ENCODE results near the gene RER1.

RER1 gene

DNA sequence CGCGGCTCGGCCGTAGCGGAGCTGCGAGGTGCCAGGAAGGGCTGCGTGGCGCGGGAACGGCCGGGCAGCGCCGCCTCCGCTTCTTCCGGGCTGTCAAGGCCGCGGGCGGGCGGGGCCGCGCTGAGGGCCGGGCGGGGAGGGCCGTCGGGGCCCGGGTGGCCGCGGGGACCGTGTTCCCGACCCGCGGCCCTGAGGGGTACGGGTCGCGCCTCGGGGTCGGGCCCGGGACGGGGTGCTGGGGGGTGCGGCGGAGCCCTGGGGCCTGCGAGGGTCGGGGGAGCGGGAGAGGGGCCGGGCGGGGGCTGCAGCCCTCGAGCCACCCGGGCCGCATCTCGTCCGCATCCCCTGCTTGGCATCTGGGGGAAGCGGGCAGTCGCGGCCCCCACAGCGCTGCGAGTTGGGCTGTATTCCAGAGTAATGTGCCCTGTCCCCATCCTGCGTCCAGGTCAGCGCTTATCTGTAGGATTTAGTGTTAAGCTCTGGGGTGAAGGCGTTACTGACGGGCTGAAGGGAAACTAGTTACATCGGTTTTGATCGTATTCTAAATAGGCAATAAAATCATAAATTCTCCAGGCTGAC is 379 bp downstream of the RER1 start:
- no peak for DNase-seq (ENCODE audit: low read depth)

DNA sequence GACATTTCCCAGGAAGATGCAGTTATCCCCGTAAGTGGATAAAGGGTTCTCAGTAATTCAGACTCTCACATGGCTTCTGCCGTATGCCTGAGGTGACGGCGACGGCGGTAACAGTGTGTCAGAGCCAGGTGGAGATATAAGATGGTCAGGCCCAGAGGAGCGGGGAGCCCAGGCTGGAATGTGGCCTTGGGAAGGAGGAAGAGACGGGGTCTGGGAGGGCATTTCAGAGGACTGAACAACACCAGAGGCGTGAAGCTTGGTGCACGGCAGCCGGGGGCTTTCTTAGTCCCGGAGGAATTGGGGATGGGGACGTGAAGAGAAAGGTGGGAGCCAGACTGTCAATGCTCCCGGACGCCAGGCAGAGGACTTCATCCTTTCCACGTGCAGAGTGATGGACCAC is 1.0 kb downstream of the RER1 start:
- no peak for DNase-seq (ENCODE audit: low read depth)

DNA sequence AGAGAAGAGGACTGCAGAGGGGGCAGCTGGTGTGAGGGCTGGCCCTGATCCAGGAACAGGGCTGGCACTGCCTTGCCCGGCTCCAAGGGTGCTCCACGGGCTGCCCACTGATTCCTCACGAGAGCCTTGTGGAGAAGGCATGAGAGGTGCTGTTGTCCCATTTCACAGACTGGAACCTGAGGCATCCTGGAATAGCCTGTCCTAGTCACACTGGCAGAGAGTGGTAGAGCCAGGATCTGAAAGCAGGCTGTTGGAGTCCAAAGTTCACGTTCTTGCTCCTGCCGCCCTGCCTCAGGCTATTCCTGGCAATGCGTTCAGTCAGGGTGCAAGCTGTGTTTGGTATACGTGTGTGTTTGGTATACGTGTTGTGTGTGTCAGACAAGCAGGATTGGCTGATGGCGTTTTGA is 1.8 kb downstream of the RER1 start:
- DNase-seq (ENCODE audit: low read depth): no peak

DNA sequence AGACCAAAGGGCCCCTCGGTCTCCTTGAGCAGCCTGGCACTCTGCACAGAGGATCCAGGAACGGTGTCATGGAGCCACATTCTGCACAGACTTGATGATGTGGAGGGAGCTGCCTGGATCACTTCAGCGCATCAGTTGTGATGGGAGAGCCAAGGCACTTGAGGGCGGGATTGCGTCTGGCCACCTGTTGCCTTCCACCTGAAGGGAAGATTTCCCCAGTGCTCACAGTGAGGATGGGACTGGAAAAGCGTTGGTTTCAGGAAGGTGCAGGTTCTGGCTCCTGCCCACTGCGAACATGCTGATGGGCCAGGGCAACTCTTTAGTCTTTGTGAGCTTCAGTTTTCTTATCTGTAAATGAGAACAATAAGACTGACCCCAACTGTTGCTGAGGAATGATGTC is 2.6 kb downstream of the RER1 start:
- DNase-seq (ENCODE audit: low read depth): no peak

DNA sequence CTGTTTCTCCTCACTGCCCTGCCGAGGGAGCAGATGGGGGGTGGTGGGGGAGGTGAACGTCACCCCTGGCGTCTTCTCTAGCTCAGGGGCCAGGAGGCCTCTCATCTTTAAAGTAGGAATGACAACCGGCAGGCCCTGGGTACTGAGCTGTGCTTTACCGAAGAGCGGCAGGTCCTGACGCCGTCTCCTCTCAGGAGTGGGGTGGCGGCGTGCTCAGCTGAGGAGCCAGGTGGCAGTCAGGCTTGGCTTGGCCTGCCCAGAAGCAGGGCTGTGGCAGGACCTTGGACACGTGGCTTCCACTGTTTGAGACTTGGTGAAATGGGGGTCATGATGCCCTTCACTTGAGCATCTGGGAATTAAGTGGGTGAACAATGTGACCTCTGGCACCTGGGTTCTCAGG is 3.1 kb downstream of the RER1 start:
- no peak for DNase-seq (ENCODE audit: low read depth)

DNA sequence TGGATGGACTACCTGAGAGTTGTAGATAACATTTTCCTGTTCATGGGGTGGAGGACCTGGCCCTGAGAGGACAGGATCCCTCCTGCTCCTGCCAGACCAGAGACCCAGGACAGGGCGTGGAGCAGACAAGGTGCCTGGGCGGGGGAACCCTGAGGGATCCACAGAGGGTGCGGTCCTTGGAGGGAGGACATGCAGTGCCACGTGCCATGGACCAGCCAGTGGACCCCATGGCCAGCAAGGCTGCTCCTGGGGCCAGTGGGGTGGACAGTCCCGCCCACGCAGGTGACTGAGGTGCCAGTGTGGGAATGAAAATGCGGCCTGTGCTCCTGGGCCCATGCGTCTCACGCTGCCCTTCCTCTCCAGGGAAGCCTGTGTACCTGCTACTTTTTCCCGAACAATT is 3.6 kb downstream of the RER1 start:
- DNase-seq (ENCODE audit: low read depth): no peak

DNA sequence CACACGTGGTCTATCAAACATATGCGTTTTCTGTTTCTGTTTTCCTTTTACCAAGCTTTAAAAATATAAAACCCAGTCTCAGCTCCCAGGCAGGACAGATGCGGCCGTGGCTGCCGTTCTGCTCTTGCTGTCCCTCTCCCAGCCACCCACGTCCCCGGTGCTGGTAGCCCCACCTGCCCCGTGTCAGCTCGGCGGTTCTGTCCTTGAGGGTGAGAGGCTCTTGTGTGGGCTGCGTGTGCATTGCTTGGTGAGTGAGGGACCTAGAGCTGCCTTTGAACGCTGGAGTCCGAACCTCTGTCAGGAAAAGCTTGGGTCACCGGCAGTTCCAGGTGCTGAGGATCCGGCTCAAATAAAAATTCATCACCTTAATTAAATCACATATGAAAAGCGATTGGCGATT is 4.4 kb downstream of the RER1 start:
- no peak for DNase-seq (ENCODE audit: low read depth)

DNA sequence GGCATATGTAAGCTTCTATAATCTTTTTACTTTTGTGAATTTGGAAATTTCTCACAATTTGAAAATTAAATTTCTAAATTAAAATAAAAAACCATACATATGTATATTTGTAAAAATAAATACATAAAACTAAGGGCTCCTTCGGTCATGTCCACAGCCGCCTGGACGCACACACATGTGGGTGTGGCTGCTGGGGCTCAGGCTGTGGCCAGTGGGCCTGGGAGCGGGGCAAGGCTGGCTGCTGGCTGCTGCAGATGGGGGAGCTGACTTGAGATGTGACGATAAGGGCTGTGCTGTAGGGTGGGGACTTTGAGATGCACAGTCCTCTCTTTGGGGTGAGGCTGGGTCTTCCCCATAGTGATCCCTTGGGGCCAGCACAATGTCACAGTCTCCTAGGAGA is 4.8 kb downstream of the RER1 start:
- no peak for DNase-seq (ENCODE audit: low read depth)

DNA sequence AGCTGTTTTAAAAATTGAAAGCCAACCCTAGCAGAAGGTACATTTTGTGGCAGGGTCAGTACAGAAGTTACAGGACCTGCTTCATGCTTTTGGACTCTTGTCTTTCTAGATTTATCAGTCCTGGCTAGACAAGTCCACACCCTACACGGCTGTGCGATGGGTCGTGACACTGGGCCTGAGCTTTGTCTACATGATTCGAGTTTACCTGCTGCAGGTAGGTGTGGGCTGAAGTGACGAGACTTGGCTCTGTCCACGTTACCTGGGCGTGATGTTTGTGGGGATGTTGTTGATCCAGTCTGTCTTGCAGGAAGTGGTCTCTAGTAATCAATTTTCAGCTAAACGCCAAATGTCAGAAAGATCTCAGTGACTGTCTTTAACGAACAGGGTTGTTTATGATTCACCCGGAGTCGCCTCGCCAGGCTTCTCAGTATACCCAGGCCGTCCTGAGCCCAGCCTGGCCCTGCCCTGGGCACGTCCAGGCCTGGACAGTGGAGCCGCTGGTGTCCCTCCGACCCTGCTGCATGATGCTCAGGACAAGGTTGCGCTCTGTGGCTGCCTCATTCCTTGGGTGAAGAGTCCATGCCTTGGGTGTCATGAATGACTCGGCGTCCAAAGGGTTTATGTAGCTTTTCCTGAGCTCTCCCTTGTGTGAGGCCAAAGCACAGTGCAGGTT is 5.5 kb downstream of the RER1 start:
- DNase-seq (ENCODE audit: low read depth): no peak

DNA sequence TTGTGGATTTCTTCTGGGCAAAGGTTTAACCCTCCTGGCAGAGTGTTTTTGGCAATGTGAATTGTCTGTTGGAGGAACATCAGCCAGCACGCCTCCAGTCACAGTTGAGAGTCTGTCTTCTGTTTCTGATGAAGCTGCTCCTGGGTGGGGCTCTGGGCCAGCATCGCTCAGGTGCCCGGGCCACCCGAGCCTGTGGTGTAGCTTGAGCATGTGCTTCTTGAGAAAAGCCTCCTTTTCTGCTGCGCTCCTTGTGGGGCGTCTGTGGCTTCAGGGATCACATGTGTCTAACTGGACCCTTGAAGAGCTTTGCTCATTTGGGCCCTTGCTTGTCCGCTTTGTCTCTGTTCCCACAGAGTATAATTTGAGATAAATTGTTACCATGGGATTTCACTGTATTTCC is 7.2 kb downstream of the RER1 start:
- DNase-seq (ENCODE audit: low read depth): no peak

DNA sequence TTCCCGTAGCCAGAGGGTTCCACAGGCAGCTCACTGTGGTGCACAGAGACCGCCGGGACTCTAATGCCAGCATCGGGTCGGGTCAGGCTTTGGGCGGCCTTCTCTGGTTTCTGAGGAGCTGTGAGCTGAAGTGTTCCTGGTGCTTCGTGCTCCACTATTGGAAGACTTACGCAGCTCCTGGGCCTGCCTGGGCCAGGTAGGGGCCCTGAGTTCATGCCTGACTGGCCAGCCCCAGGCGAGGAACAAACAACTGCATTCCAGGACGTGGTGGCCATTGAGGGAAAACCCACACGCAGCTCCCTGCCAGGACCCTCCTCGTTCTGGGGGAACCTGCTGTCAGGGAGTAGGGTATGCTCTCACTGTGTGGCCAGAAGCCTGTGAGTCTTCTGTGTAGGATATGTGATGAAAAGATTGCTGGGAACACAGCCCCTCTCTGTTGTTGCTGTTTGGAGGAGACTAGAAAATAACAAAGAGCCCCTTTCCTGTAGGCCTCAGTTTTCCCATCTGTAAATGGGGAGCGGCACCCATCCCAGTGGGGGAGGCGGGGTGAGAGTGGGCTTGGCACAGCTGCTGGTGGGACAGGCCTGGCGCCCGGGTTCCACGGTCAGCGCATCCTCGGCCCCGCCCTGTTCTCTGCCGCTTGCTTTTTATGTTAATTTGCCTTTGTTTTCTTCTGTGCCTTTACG is 8.4 kb downstream of the RER1 start:
- no peak for DNase-seq (ENCODE audit: low read depth)

DNA sequence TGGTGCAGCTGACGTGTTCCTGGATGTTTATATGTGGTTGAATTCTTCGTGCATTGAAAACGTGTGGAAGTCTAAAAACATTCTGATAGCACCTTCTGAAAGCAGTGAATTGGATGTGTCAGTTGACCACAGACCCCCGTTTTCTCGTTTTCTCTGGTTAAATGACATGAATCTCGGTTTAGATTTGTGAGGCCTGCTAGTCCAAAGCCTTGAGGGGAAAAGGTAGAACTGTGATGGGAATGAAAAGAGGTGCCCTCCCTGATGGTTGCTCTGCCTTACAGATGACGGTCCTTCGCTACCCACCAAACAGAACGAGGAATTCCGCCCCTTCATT is 8.9 kb downstream of the RER1 start:
- DNase-seq (ENCODE audit: low read depth): no peak

DNA sequence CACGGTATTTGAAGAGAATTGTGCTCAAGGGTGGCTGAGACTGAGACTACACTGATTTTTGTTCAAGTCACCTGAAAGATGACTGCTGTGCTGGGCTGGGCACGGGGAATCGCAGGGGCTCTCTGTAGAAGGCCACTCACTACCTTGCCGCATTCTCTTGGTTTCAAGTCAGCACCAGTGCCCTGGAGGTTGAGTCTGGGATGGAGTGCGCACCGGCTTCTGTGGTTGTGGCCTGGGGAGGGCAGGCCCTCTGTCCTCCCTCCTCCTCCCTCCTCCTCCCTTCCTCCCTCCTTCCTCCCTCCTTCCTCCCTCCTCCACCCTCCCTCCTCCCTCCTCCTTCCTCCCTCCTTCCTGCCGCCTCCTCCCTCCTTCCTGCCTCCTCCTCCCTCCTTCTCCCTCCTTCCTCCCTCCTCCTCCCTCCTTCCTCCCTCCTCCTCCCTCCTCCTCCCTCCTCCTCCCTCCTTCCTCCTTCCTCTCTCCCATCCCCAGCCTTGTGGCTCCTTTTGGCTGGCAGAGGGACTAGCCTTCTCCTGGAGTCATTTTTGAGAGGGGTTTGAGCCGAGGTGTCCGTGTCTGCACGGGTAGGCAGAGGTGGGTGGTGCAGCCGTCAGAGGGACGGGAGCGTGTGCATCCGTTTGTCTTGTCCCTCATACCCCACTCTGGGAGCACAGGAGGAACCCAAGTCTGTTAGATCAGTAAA is 9.5 kb downstream of the RER1 start:
- no peak for DNase-seq (ENCODE audit: low read depth)

DNA sequence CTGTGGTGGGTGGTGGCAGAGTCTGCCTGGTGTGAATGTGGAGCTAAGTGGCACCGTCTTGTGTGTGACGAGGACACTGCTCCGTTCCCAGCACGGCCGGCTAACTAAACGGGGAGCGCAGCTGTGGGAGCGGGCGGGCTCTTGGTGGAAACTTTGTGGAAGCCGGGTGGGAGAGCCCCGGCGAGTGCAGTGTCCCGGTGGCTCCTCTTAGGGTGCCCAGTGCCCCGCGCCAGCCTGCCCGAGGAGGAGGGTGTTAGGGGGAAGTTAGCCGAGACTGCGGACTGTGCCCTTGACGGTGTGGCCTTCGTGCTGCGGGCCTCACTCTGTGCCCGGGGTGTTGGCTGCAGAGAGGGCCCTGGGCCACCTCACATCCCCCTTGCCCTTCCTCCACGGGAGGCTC is 10.8 kb downstream of the RER1 start:
- DNase-seq (ENCODE audit: low read depth): no peak

DNA sequence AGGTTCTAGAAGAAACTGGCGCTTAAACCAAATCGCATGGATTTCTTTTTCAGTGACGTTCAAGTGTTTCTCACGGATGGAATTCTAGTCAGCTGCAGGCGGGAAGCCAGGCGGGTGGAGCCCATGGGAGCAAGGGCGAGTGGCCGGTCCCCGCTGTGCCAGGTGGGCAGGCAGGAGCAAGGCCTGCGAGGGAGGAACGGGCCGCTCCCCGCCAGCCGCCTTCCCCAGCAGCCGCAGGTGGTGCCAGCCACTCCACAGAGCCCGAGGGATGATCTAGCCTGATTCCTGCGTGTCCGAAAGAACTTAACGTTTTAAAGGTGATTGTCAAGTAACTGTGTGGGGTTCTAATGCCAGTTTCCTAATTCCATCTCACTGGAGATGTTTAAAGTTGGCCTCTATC is 11.6 kb downstream of the RER1 start:
- DNase-seq (ENCODE audit: low read depth): no peak

DNA sequence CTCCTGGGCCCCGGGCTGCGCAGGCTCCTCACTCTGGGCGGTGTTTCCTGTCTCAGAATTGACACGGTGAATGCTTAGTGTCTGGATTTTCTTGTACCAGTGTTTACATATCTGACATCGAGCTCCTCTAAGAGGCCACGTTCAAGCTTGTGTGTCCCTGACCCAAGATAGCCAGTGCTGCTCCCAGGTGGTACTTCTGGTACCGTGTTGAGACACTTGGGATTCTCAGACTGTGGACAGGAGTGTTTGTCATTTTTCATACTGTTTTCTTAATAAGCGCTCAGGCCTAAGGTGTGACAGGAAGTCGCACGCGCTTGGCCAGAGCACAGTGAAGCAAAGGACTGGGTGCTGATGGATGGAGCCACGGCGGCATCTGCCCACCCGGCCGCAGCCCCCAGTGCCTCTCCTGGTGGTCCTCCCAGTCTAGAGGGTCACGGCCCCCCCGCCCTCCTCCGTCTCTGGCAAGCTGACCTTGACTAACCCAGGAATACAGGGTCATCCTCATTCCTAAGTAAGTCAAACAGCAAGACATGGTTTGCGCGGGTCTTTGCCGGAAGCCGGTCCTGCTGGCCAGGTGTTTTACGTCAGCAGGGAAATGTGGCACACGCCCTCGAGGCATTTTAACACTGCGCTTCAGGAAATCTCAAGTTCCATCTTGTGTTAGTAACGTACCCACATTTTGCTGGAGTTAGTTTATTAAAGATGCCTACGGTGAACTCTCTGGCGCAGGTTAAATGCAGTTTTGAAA is 12.7 kb downstream of the RER1 start:
- DNase-seq (ENCODE audit: low read depth): no peak

DNA sequence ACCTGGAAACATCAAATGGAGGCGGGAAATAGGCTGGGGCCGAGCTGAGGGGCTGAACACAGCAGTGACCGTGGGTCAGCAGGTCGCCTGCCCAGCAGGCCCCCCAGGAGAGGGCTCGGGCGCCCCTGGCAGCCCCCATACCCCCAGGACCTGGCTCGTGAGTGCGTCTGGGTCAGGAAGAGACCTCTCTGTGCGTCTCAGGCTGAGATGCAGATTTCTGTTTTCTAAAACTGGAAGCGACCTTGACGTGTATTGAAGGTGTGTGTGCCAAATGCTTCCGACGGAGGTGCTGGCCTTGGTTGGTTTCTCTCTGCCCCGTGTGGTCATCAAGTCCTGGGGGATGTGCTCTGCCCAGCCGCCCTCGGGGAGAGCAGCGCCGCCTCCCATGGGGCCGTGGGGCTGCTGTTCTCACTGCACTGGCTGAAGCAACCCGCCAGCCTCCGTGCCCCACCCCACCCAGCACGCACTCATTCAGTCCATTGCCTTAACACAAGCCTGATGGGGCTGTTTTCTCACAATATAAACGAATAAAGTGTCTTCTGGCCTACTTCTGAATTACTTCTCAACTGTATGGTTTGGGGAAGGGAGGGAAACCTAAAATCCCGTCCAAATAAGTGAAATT is 13.4 kb downstream of the RER1 start:
- DNase-seq (ENCODE audit: low read depth): peak; percentile 74

DNA sequence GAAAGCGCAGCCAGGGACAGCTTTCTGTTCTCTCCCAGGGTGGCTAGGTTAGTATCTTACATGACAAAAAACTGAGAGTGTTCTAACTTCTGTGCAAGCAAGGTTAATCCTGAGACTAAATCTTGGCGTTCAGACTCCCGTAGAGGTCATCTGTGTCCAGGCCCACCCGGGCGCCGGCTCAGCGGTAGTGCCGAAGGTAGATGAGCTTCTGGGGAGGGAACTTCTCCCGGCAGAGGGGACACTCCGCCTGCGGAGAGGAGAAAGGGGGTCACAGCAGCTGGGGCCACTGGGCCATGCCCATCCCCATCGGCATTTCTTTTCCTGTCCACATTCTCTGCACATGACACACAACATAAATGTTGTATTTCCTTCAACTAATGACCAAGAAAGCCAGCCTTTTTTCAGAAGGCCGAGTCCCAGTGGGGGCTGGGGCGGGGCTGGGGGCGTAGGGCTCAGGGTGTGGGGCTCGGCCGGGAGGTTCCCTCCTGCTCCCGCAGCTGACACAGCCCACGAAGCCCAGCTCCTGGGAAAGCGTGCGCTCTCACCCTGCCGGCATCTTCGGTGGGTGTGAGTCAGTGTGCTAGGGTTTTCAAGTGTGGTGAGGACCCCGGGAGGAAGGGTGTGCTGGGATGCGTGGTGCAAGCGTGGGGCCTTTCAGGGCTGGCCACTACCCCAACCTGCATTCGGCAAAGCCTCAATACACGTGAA is 14.1 kb downstream of the RER1 start:
- peak; percentile 51 for DNase-seq (ENCODE audit: low read depth)

DNA sequence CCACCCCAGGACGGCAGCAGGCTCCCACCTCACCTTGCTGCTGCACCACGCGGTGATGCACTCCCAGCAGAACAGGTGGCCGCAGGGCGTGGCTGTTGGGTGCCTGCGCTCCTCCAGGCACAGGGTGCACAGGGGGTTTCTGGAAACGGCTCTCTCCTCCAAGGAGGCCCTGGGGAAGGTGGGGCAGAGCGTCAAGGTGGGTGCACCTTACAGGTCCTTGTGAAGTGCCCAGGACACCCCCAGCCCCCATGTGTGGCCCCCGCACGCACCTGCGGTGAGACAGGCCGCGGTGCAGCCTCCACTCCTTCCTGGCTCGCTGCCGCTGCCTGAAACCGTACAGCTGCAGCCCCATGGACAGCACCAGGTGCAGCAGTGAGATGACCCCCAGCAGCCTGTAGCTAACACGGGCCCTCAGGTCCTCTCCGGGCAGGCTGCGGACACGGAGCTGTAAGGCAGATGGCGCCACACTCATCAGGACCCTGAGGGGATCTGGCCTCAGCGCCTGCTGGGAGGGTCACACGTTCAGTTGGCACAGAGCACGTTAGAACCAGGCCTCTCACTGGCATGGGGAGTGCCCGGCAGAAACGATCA is 14.9 kb downstream of the RER1 start:
- no peak for DNase-seq (ENCODE audit: low read depth)

DNA sequence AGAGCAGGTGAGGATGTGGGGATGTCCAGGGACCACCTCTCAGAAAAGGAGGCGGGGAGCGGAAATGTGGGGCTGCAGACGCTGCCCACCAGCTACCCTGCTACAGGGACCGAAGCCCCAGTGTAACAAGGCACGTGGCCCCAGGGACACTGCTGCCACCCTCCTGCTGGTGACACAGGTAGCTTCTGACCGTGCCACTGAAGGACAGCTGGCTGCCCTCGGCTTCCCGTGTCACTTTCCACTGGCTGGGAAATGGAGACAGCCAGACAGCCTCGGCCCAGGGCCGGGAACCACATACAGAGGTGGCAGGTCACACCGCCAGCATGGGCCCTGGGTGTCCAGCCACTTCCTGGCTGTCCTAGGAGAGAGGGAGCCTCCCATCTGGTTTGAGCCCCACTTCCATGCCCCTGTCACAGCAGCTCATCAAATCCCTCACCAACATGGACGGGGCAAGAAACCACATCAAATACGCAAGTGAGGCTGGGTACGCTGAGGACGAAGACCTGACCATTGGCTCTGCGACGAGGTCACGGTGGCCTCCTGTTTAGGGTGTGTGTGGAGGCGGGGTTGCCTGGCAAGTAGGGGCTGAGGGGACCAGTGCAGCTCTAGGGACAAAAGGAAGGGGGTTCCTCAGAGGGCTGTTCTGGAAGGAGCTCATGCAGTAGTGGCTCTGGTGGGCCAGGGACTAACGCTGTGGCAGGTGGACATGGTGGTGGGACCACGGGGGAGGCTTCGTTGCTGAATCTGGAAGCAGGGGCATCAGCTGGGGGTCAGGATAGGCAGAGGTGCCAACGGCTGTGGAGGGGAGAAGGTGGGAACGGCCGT is 15.7 kb downstream of the RER1 start:
- DNase-seq (ENCODE audit: low read depth): no peak

All from amniotic epithelial cell (primary cell).